Activated T-helper 17 cell treated with anti-CD3 and anti-CD28 coated beads, Interleukin-2, amount 50 U/mL, for 72 hours (primary cell): ENCODE results near the gene NFYC. TPM values are rescaled to one million over a fixed set of nuclear protein-coding genes. Genes with fewer than 3 reads are reported as not detected.
A peak's percentile ranks its signal among the peaks of the same experiment; 100 is the strongest.

Experiments
- ATAC-seq: fragments of 150-1000 bp; cut with Tn5 transposase; replicated peaks from 2 replicates; pipeline ENCODE4 v1.10.0; 2021; ENCODE audit warnings: mild to moderate bottlenecking, moderate library complexity
- H3K27ac Mint-ChIP-seq: one replicate; pipeline ENCODE4 v1.8.0; 2022; ENCODE audit warnings: mixed read lengths
- H3K27me3 Mint-ChIP-seq: one replicate; pipeline ENCODE4 v1.8.0; 2022; ENCODE audit warnings: mixed read lengths
- H3K36me3 Mint-ChIP-seq: one replicate; pipeline ENCODE4 v1.8.0; 2022; ENCODE audit warnings: low read depth, mild to moderate bottlenecking, mixed read lengths
- H3K4me1 Mint-ChIP-seq: one replicate; pipeline ENCODE4 v1.8.0; 2022; ENCODE audit warnings: mixed read lengths
- H3K4me3 Mint-ChIP-seq: one replicate; pipeline ENCODE4 v1.8.0; 2022; ENCODE audit warnings: mild to moderate bottlenecking, mixed read lengths
- H3K9me3 Mint-ChIP-seq: one replicate; pipeline ENCODE4 v1.8.0; 2022; ENCODE audit warnings: mixed read lengths
- total RNA-seq, 2 donors: library from RNA; stranded (reverse); gene quantifications; one replicate each; pipeline ENCODE4 v1.2.3, GENCODE V29; 2022

NFYC gene
- total RNA-seq, 2 donors from 2014 or later = 61.2 to 65.2 TPM

DNA sequence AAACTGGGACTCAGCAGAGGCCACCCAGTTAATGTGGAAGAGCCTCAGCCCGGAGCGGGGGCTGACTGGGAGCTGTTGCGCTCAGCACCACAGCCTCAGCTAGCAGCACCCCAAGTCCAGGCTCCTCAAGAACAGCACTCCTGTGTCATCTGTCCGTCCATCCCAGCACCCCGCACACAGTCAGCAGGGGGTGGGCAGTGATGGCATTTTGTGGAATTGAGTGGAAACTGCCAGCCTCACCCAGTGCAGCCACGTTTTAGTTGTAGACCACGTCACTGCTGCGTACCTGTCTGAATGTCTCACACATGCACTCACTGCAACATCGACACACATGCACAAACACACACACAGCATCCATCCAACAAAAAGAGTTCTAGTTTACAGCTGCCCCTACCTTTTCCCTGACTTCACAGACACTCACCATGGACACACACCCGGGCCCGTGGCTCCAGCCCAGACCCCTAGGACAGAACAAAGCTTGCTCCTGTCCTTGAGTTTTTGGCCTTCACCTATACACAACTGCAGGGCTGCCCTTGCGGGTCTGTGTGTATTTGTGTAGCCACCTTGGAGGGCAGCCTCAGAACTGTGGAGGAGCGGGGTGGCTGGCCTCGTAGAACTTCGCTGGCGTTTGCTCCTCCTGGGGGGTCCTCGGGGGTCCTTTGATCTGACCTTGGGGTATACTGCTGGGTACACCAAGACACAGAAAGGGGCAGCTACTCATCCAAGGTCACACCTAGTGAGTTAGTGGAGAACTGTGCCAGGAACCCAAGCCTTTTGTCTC lies 97.2 kb downstream of the NFYC start:
- H3K27ac Mint-ChIP-seq = peak overlapping the region; percentile 80
- peaks cover 4% of the 10 kb centered on the region for H3K4me1 Mint-ChIP-seq
- no peaks in the 10 kb centered on the region for H3K9me3 Mint-ChIP-seq
- H3K36me3 Mint-ChIP-seq = no peaks in the 10 kb centered on the region
- H3K27me3 Mint-ChIP-seq = peaks cover 11% of the 10 kb centered on the region
- ATAC-seq = no peak
- no peak overlapping the region for H3K4me3 Mint-ChIP-seq

DNA sequence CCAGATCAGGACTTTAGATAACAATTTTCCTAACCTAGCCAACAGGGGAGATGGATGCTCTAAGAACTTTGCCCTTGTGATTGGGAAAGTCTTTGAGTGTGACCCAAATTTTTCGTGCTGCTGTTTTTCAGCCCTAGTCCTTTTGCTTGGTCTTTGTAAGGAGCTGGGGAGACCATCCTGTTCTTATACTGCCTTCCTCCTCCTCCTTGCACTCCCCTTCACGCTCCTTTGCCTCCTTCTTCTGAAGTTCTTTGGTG lies 97.8 kb downstream of the NFYC start:
- Mint-ChIP-seq H3K9me3 (no peaks in the 10 kb centered on the region), H3K27ac (peak overlapping the region; percentile 80), H3K36me3 (no peaks in the 10 kb centered on the region), H3K4me1 (peaks cover 4% of the 10 kb centered on the region), H3K4me3 (no peak overlapping the region), H3K27me3 (peaks cover 11% of the 10 kb centered on the region)
- no peak for ATAC-seq

DNA sequence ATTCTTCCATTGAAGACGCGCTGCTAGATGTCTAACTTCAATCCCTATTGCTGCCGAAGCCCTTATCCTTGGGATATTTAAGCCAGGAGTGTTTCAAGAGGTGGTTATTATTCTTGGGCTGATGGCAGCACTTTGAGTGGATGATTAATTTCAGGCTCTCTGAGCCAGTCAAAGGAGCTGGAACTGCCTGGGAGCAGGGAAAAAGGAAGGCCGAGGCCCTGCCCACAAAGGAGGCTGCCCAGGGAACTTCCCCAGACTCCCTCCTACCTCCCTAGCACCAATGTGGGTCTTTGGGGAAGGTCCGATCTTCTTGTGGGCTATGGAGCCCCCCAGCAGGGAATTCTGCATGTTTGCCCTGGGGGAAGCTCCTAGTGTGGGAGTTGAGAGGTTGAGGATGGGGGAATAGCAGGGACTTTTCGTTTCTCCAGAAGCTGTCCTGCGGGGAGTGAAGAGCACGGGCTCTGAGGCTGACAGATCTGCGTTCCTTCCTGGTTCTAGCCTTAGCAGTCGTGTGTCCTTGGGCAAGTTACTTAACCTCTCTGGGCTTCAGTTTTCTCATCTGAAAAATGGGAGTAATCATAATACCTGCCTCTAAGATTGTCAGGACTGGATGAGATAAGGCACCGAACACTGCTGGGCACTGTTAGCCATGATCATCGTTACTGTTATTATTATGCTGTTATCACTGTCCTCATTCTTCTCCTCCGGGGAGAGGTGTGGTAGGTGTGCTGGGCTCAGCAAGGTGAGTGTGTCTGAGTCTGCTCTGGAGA lies 98.3 kb downstream of the NFYC start:
- H3K4me1 Mint-ChIP-seq = peaks cover 4% of the 10 kb centered on the region
- H3K27me3 Mint-ChIP-seq = peaks cover 7% of the 10 kb centered on the region
- ATAC-seq = no peak
- peak overlapping the region; percentile 80 for H3K27ac Mint-ChIP-seq
- no peaks in the 10 kb centered on the region for H3K9me3 Mint-ChIP-seq
- H3K36me3 Mint-ChIP-seq = no peaks in the 10 kb centered on the region
- no peak overlapping the region for H3K4me3 Mint-ChIP-seq

DNA sequence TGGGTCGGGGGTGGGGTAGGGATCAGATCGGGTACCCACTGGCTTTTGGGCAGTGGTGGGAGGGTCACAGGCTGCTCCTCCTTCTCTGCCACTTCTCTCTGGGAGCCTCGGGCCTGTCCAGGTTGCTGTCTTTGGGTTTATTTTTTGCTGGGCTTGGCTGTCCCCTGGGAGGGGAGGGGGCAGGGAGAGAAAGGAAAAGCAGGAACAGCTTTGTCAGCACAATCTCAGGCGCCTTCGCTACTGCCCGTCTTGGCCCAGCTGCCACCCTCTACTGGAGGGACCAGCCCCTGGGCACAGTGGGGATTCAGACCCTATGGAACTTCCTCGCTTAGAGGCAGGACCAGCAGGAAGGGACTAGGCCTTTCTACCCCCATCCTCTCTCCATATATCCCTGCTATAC lies 100.5 kb downstream of the NFYC start:
- no peak overlapping the region for H3K27ac Mint-ChIP-seq
- peaks cover 3% of the 10 kb centered on the region for H3K27me3 Mint-ChIP-seq
- ATAC-seq = no peak
- H3K4me1 Mint-ChIP-seq = peaks cover 16% of the 10 kb centered on the region
- no peaks in the 10 kb centered on the region for H3K36me3 Mint-ChIP-seq
- H3K4me3 Mint-ChIP-seq = no peak overlapping the region
- H3K9me3 Mint-ChIP-seq = no peaks in the 10 kb centered on the region

DNA sequence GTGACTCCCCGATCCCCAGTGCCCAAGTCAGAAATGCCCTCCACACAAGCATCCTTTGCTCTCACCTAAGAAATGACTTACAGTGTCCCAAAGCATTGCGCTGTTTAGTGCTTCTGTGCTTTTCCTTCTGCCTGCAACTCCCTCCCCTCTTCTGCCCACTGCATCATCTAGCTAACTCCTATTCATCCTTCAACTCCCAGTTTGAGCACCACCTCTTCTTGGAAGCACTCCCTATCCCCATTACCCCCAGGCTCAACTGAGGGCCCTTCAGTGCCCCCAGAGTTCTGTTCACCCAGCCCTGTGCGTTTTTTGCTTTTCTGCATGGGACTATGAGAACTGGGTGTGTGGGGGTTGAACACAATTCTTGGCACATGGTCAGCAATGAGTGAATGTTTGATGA lies 102.1 kb downstream of the NFYC start:
- Mint-ChIP-seq H3K4me1 (peaks cover 23% of the 10 kb centered on the region), H3K27ac (peak overlapping the region; percentile 18), H3K4me3 (no peak overlapping the region), H3K9me3 (no peaks in the 10 kb centered on the region), H3K36me3 (no peaks in the 10 kb centered on the region), H3K27me3 (peaks cover 3% of the 10 kb centered on the region)
- no peak for ATAC-seq

DNA sequence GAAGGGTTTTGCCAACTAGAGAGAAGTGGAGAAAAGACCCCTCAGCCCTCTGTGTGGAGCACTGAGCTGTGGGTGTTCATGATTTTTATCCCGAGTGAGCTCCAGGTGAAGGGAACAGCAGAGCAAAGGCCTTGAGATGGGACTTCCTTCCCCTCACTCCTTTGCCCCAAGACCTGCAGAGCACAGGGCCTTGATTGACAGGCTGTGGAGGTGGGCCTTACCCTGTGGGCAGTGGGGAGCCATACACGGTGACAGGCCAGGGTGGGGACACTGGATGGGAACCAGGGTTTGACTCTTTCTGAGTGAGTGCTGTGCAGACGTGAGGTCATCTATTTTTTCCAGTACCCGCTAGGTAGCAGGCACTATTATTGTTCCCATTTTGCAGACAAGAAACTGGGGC lies 102.5 kb downstream of the NFYC start:
- ATAC-seq = no peak
- H3K27me3 Mint-ChIP-seq = peaks cover 3% of the 10 kb centered on the region
- peak overlapping the region; percentile 18 for H3K27ac Mint-ChIP-seq
- no peaks in the 10 kb centered on the region for H3K9me3 Mint-ChIP-seq
- H3K4me3 Mint-ChIP-seq = no peak overlapping the region
- H3K4me1 Mint-ChIP-seq = peaks cover 23% of the 10 kb centered on the region
- H3K36me3 Mint-ChIP-seq = no peaks in the 10 kb centered on the region

DNA sequence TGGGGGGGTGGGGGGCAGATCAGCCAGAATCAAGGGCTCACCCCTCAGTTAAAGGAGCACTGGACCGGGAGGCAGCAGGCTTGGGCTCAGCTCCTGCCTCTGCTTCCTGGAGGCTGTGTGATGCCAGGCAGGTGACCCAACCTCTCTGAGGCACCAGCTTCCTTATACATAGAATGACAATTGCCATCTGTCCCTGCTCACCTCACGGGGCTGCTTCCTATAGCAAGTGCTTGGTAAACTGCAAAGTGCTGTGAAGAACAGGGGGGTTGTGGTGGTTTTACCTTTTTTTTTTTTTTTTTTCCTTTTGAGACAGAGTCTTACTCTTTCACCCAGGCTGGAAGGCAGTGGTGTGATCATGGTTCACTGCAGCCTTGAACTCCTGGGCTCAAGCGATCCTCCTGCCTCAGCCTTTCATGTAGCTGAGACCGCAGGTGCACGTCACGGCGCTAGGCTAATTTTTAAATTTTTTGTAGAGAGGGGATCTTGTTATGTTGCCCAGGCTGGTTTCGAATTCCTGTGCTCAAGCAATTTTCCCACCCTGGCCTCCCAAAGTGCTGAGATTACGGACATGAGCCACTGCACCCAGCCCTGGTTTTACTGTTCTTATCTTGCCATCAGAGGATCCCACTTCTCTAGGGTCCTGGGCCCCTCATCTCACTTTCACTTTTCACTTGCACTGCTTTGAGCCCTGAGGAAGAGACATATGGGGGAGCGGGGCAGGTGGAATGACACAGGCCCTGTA lies 103.6 kb downstream of the NFYC start:
- H3K27me3 Mint-ChIP-seq = peaks cover 3% of the 10 kb centered on the region
- H3K4me1 Mint-ChIP-seq = peaks cover 23% of the 10 kb centered on the region
- H3K36me3 Mint-ChIP-seq = no peaks in the 10 kb centered on the region
- peak; percentile 21 for ATAC-seq
- H3K4me3 Mint-ChIP-seq = peak overlapping the region; percentile 51
- peak overlapping the region; percentile 46 for H3K27ac Mint-ChIP-seq
- no peaks in the 10 kb centered on the region for H3K9me3 Mint-ChIP-seq

DNA sequence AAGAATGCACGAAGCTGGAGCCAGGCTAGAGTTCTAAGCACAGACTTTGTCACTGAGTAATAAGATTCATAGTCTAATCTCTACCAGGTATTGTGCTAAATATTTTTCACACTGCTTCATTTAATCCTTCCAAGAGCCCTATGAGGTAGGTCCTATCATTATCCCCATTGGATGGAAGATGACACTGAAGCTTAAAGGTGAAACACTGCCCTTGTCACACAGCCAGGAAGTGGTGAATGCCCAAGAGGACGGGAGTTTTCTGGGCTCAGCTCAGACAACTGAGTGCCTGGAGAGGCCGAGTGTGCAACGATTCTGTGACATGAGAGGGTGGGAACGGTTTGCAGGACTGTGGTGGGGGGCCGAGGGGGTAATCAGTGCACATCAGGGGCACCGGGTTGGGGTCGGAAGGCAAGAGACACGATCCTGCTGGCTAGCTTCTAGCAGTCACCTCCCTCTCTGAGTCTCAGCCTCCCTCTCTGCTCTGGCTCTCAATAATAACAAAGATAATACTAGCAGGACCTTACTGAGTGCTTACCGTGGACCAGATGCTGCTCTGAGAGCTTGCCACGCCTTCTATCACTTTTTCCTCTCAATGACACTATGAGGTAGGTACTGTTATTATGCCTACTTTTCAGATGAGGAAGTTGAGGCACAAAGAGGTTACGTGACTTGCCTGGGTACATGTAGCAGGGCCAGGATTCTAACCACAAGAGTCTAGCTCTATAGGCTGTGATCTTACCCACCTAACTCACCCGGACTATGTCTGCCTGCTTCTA lies 104.5 kb downstream of the NFYC start:
- peak overlapping the region; percentile 46 for H3K27ac Mint-ChIP-seq
- peak; percentile 72 for ATAC-seq
- peaks cover 23% of the 10 kb centered on the region for H3K4me1 Mint-ChIP-seq
- peaks cover 3% of the 10 kb centered on the region for H3K27me3 Mint-ChIP-seq
- H3K9me3 Mint-ChIP-seq = no peaks in the 10 kb centered on the region
- no peaks in the 10 kb centered on the region for H3K36me3 Mint-ChIP-seq
- peak overlapping the region; percentile 51 for H3K4me3 Mint-ChIP-seq

DNA sequence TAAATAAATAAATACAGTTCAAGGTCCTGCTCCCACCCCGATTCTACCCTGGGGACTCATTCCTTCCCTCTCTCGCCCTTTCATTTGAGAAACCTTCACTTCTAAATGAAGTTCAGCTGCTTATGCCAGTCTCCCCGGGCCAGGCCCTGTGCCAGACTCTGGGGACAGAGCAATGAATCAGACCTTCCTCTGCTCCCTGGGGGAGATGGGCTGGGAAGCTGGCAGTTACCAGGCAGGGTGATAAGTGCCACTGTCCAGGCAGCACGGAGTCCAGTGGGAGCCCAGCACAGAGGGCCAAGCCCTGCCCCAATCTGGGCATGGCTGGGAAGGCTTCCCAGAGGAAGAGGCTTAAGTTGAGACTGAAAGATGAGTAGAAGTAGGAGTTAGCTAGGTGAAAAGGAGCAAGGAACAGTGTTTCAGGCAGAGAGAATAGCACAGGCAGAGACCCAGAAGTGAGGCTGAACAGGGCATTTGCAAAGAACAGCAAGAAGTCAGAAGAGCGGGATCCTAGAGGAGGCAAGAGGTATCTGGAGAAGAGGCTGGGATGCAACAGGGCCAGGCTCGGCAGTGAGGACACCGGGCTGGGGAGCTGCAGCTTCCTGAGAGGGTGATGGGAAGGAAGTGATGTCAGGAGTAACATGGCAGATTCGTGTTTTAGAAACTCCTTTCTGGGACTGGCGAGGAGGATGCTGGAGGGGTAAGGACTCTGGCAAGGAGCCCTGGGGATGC lies 105.6 kb downstream of the NFYC start:
- no peak for ATAC-seq
- H3K4me3 Mint-ChIP-seq = peak overlapping the region; percentile 54

DNA sequence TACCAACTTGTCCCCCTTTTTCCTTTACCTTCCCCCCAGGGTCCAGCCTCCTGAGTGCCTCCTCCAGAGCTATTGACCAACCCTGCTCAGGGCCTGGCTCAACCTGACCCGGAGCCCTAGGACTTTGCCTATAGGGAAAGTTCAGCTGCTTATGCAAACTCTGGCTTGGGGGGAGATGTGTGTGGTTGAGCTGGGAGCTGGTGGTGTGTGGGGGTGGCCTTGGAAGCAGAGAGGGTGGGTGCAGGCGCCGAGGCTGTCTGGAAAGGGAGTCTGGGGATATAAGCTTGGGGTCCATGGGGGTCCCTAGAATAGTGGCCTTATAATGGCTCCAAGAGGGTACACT lies 106.1 kb downstream of the NFYC start:
- Mint-ChIP-seq H3K4me1 (peaks cover 28% of the 10 kb centered on the region), H3K4me3 (peak overlapping the region; percentile 54), H3K9me3 (no peaks in the 10 kb centered on the region), H3K36me3 (no peaks in the 10 kb centered on the region), H3K27me3 (peaks cover 3% of the 10 kb centered on the region), H3K27ac (peak overlapping the region; percentile 70)
- no peak for ATAC-seq

More for the DNA sequence above, 105.6 kb downstream of the NFYC start:
- peaks cover 28% of the 10 kb centered on the region for H3K4me1 Mint-ChIP-seq
- H3K36me3 Mint-ChIP-seq = no peaks in the 10 kb centered on the region
- H3K27me3 Mint-ChIP-seq = peaks cover 3% of the 10 kb centered on the region
- peak overlapping the region; percentile 70 for H3K27ac Mint-ChIP-seq
- H3K9me3 Mint-ChIP-seq = no peaks in the 10 kb centered on the region

DNA sequence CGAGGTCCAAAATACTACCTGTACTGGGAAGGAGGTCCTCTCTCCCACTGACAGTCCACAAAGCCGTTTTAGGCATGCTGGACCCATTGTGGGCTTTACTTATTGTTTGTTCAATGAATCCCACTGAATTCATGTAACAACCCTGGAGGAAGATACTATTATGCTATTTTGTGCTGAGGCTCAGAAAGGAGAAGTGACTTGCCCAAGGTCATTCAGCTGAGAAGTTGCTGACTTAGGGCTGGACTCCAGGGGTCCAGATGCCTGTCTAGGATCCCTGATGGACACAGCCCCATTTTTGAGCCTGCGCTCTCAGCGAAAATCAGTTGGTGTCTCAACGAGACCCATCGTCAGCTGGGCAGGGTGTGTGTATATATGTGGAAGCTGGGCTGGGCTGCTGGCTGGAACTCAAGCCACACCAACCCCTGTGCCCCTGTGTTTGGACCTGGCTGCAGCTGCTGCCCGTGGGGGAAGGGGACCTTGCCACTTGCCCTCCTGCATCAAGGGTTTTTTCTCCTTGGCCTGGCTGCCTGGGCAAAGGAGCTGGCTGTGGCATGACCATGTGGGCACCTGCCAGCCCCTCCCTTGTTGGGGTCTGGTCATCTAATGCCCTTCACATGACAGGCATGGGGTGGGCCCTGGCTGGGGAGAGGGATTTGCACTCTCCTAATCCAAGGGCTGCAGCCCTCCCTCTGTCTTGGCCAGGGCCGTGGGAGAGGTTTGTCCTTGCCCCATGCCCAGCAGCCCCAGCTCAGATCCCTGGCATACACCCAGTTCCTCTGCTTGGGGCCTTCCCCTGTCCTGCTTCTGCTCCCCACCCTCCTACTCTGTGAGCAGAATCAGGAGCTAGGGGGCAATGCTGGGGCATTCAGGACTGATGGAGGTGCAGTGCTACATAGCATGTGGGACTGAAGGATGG lies 107.1 kb downstream of the NFYC start:
- Mint-ChIP-seq H3K4me3 (no peak overlapping the region), H3K27me3 (no peaks in the 10 kb centered on the region), H3K36me3 (no peaks in the 10 kb centered on the region), H3K27ac (no peak overlapping the region), H3K9me3 (no peaks in the 10 kb centered on the region), H3K4me1 (peaks cover 25% of the 10 kb centered on the region)
- no peak for ATAC-seq

DNA sequence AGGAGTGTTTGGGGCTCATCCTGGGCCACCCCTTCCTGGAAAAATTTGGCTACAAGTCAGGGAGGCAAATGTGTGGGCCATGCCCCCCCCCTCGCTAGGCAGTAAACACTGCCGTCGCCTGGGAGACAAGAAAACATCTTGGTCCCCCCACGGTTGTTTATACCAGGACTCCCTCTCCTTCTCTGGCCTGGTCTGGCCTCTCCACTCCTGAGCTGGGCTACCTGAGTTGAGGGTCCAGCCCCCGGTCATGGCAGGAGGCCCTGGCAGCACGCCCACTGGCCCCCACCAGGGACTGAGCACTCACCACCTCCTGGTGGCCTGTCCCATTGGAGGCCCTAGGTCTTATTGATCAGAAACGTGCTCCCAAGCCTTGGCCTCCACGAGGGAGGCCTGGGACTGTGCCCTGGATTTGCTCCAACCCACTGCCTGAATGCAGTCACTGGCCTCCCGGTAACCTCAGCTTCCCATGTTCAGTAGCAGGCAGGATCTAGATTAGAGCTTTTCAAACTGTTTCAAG lies 107.9 kb downstream of the NFYC start:
- H3K9me3 Mint-ChIP-seq = no peaks in the 10 kb centered on the region
- H3K36me3 Mint-ChIP-seq = no peaks in the 10 kb centered on the region
- no peaks in the 10 kb centered on the region for H3K27me3 Mint-ChIP-seq
- H3K4me3 Mint-ChIP-seq = no peak overlapping the region
- ATAC-seq = no peak
- no peak overlapping the region for H3K27ac Mint-ChIP-seq
- peaks cover 24% of the 10 kb centered on the region for H3K4me1 Mint-ChIP-seq

DNA sequence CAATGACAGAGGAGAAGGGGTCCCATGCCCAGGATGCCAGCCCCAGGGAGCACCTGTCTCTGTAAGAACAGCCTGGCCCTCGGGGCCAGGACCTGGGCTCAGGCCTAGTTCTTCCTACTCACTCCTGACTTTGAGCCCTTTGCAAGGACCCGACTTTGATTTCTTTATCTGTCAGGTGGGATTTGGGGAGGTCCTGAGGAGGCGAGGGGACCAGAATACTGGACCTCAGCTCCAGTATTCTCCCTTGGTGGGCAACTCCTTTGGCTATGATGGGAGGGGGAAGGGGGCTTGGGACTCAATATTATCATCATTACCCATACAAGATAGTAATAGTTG lies 110.2 kb downstream of the NFYC start:
- Mint-ChIP-seq H3K27ac (peak overlapping the region; percentile 13), H3K36me3 (no peaks in the 10 kb centered on the region), H3K9me3 (no peaks in the 10 kb centered on the region), H3K4me1 (peaks cover 15% of the 10 kb centered on the region), H3K27me3 (no peaks in the 10 kb centered on the region), H3K4me3 (peak overlapping the region; percentile 65)
- ATAC-seq = no peak
